ENCODE data around the gene TTC14.

DNA sequence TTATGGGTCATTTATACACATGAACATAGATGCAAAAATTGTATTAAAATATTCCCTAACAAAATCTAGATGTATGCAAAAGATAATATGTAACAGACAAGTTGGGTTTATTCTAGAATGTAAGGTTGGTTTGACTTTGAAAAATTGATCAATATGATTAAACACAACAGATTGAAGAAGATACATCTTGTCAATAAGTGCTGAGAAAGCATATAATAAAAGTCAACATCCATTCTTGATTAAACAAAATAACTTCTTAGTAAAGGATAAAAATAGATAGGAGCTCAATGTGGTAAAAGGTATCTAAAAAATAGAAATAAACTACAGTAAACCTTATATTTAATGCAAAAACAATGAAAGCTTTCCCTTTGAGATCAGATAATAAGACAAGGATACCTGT is 39.0 kb downstream of the TTC14 start:
- TF ChIP-seq, protein P1, sequence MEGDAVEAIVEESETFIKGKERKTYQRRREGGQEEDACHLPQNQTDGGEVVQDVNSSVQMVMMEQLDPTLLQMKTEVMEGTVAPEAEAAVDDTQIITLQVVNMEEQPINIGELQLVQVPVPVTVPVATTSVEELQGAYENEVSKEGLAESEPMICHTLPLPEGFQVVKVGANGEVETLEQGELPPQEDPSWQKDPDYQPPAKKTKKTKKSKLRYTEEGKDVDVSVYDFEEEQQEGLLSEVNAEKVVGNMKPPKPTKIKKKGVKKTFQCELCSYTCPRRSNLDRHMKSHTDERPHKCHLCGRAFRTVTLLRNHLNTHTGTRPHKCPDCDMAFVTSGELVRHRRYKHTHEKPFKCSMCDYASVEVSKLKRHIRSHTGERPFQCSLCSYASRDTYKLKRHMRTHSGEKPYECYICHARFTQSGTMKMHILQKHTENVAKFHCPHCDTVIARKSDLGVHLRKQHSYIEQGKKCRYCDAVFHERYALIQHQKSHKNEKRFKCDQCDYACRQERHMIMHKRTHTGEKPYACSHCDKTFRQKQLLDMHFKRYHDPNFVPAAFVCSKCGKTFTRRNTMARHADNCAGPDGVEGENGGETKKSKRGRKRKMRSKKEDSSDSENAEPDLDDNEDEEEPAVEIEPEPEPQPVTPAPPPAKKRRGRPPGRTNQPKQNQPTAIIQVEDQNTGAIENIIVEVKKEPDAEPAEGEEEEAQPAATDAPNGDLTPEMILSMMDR (IDR thresholded peaks at IDR 0.05): no peak
- TF ChIP-seq POLR2A (IDR thresholded peaks at IDR 0.05): no peak

Measured in heart left ventricle (tissue), 13 donors.